Omental fat pad (tissue), 4 donors: ENCODE results near the gene MEAK7. TPM values are rescaled to one million over a fixed set of nuclear protein-coding genes. Genes with fewer than 3 reads are reported as not detected.
A peak's percentile ranks its signal among the peaks of the same experiment; 100 is the strongest.

Experiments used
- ATAC-seq: fragments of 150-250 bp; one replicate; pipeline ENCODE4 v1.9.1; 2016; ENCODE audit warnings: mild to moderate bottlenecking, moderate library complexity; ENCODE audit not compliant: low FRiP score
- DNase-seq: peaks from one replicate; pipeline ENCODE4 v3.0.0-alpha.2; 2019; ENCODE audit warnings: low spot score
- total RNA-seq, 4 donors: library from RNA; depleted of rRNA; stranded (reverse); fragments of >200 nt; gene quantifications; one replicate each; pipeline ENCODE4 v1.1.0, GENCODE V29; 2016
- TF ChIP-seq, protein P1 (sequence below), 3 donors: fragments of 450-650 bp; IDR thresholded peaks; one replicate each; pipeline ENCODE4 v1.5.1; 2016 to 2017; ENCODE audit warnings: antibody characterized with exemption in 3 of 3, mild to moderate bottlenecking in 3 of 3, moderate library complexity in 2 of 3

The MEAK7 gene
- total RNA-seq, 4 donors from 2014 or later, result 6.4 to 9.1 (median 8.4) TPM

DNA sequence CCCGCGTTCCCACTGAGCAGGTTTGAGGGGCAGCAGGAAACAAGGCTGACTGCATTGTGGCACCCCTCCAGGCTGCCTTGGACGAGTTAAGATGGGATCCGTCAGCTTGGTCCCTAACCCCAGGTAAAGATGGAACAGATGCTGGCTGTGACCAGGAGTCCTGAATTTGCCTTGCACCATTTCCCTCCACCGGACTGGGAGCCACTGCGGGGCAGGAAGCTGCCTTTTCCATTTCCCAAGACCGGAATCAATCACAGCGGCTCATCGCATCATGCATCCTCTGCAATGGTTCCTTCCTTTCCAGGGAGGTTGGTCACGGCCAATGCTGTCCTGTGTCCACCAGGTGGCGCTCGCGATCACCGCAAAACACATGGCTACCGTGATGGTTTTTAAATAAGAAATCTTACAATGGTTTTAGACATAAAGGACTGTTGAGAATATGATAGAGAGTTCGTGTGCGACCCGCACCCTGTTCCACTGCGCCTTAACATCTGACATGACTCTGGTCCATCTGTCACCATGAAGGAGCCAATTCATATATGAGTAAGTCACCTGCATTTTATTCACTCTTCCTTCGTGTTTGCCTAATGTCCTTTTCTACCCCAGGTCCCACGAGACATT lies 6.8 kb upstream of the MEAK7 start:
- ATAC-seq (peak; percentile 83), DNase-seq (peak; percentile 72)
- TF ChIP-seq, protein P1, sequence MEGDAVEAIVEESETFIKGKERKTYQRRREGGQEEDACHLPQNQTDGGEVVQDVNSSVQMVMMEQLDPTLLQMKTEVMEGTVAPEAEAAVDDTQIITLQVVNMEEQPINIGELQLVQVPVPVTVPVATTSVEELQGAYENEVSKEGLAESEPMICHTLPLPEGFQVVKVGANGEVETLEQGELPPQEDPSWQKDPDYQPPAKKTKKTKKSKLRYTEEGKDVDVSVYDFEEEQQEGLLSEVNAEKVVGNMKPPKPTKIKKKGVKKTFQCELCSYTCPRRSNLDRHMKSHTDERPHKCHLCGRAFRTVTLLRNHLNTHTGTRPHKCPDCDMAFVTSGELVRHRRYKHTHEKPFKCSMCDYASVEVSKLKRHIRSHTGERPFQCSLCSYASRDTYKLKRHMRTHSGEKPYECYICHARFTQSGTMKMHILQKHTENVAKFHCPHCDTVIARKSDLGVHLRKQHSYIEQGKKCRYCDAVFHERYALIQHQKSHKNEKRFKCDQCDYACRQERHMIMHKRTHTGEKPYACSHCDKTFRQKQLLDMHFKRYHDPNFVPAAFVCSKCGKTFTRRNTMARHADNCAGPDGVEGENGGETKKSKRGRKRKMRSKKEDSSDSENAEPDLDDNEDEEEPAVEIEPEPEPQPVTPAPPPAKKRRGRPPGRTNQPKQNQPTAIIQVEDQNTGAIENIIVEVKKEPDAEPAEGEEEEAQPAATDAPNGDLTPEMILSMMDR (IDR thresholded peaks at IDR 0.05), result peak in 2 of 3 donors; percentile 90 to 91

DNA sequence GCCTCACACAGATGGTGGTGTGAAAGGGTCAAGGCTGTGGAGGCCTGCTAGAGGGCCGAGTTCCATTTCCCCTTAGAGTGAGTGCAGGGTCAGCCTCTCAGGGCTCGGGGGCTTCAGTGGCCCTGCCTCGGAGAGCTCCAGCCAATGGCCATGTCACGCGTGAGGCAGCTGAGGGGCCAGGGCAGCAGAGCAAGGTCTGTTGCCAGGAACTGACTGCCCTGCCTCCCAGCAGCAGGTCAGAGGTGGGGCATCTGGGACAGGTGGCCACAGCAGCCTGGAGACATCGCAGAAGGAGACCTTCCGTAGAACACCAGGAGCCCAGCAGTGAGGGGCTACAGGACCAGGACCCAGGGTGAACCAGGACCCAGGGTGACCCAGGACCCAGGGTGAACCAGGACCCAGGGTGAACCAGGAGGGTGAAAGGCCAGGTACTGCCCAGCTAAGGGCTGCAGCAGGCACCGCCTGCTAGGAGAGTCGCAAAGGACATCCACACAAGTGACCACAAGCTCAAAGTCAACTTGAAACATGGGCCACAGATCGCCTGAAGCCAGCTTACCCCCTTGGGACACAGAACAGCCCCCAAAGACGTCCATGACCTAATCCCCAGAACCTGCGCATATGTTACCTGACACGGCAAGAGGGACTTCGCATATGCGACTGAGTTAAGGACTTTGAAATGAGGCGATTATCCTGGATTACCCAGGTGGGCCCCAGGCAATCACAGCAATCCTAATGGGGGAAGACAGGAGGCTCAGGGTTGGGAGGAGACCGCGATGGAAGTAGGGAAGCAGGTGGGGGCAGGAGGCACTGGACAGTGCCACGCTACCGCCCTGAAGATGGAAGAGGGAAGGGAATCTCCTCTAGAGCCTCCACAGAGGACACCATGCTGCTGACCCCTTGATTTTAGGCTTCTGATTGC lies 4.8 kb upstream of the MEAK7 start:
- DNase-seq, result no peak
- no peak for ATAC-seq
- TF ChIP-seq, protein P1 (IDR thresholded peaks at IDR 0.05), result no peak

DNA sequence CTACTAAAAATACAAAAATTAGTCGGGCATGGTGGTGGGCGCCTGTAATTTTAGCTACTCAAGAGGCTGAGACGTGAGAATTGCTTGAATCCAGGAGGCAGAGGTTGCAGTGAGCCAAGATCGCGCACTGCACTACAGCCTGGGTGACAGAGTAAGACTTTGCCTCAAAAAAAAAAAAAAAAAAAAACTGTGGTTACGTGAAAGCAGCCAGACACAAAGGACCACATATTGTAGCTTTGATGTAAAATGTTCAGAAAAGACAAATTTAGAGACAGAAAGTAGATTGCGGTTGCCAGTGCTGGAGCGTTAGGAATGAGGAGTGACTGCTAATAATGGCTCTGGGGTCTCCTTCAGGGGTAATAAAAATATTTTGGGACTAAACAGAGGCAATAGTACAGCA lies 4.0 kb upstream of the MEAK7 start:
- no peak for ATAC-seq
- TF ChIP-seq, protein P1 (IDR thresholded peaks at IDR 0.05), result no peak

DNA sequence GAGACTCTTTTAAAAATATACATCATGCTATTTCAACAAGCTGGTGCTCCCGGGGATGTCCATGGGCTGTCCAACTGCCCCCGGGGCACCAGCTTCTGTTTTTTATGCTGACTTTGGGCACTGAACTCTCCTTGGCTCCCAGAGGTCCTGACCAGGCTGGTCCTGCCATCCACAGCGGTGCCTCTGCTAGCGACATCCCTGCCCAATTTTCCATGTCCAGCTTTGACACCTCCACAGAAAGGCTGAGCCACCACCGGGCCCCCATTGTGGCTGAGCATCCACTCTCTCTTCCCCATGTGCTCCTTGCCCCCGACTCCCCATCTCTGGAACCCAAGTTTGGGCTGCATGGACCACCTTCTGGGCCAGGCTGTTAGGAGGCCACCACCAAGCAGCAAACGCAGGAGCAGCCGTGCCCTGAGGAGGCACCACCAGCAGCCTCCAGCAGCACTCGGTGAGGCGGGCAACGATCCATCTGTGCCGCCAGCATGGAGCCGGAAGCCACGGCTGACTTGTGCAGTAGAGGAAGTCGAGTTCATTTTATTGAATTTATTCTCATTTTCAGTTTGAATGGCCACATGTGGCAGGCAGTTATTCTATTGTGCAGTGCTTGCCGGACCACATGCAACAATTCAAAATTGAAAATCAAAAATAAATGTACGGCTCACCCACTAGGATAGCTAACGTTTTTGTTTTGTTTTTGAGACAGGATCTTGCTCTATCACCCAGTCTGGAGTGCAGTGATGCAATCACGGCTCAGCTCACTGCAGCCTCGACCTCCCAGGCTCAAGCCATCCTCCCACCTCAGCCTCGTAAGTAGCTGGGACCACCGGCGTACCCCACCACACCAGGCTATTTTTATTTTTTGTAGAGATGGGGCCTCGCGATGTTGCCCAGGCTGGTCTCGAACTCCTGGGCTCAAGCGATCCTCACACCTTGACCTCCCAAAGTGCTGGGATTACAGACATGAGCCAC lies 2.8 kb upstream of the MEAK7 start:
- ATAC-seq (no peak), DNase-seq (no peak)
- TF ChIP-seq, protein P1 (IDR thresholded peaks at IDR 0.05), result no peak

More for the DNA sequence above, 4.0 kb upstream of the MEAK7 start:
- DNase-seq, result no peak

DNA sequence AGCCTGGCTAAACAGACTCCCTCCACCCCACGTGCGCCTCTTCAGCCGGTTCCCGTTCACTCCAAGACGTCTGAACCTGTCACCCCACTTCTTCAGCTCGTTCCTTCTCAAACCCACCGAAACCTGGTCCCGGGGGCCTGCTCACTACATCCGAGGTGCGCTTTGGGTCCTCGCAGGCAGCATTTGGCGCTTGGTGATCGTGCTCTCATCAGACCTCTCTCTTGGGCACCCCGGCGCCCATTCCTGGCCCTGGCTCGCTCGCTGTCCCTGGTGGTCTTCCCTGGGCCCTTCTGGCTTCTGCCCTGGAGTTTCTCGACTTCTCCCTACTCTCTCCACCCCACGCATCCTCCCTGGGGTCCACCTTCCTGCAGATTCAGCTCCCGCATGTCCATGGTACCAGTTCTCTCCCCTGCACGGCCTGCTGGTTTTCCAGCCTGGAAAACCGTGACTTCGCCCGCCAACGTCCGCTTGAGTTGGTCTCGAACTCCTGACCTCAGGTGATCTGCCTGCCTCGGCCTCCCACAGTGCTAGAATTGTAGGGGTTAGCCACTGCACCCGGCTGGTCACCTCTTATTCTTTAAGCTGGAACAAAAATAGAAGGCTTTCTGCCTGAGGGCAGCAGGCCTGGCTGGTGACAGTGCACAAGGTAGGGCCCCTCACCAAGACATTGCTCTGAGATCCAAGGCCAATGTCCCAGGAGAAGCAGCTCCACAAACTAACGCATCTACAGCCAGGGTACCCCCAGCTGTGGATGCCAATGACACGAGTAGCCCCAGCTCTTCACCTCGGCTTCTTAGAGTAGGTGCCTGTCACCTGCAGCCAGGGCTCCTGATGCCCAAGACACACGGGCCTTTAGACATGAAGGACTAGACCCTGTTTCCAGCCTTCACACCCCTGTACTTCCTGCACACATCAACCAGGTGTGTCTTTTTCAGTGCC lies 1.1 kb upstream of the MEAK7 start:
- DNase-seq, result no peak
- TF ChIP-seq, protein P1 (IDR thresholded peaks at IDR 0.05), result no peak
- no peak for ATAC-seq
